DMS79 treated with DMSO at 0.1 percent for 48 hours (cell line): ENCODE measurements around the gene TLE5.

Experiments used
- DNase-seq: peaks from one replicate; lab custom pipeline; 2025; lab: John Stamatoyannopoulos, UW

The TLE5 gene

GRCh38 chr19:3062165-3063105 lies at the start of gene TLE5:
TSS of gene TLE5 (minus strand) at chr19:3062495. CDS start at chr19:3062200, 295 bp downstream.
- DNase-seq: peak; percentile 25

DNA sequence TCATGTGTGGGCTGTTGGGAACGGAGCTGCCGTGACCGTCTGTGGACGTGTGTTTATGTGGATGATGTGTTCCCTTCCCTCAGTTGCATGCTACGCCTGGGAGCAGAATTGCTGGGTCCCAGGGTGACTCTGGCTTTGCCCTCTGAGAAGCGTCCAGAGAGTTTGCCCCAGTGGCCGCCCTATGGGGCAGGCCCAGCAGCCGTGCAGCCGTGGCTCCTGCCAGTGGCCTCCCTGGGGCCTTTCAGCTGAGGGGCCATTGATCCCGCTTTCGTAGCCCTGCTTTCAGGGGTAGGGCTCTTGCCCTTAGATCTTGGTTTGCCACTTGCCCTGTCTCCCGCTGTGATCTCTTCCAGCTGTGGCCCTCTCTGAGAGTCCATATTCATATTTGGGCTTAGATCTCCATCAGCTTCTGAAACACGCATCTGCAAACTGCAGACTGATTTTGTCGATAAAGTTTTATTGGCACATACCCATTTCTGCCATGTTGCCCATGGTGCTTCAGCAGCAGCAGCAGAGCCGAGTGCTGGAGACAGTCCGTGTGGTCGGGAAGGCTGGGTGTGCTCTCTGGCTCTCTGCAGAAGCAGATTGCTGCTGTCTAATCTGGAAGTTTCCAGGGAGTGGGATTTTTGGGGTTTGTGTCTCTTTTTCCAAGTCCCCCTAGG lies 49.4 kb upstream of the TLE5 start:
- no peak for DNase-seq

GRCh38 chr19:3110126-3110825 lies 48.0 kb upstream of the TLE5 start:
- no peak for DNase-seq

GRCh38 chr19:3109491-3109890 lies 47.2 kb upstream of the TLE5 start:
- DNase-seq: no peak

GRCh38 chr19:3108775-3109174 lies 46.5 kb upstream of the TLE5 start:
- DNase-seq: peak; percentile 31

DNA sequence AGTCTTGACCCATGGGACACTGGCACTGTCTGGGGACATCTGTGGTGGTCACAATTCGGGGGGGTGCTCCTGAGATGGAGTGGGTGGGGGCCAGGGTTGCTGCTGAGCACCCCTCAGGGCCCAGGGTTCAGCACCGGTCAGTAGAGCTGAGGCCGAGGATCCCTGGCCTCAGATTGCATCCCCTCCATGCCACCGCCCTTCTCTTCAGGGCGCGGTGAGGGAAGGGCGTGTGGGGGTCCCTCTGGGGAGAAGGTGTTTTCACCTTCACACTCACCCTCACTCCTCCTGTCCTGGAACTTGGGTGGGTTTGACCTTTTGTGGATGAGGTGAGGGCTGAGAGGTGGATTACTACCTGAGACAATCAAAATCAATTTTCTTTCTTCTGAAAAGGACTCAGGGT lies 45.4 kb upstream of the TLE5 start:
- DNase-seq: no peak

GRCh38 chr19:3106509-3107141 lies 44.3 kb upstream of the TLE5 start:
- DNase-seq: no peak

GRCh38 chr19:3105641-3106508 lies 43.6 kb upstream of the TLE5 start:
- no peak for DNase-seq

DNA sequence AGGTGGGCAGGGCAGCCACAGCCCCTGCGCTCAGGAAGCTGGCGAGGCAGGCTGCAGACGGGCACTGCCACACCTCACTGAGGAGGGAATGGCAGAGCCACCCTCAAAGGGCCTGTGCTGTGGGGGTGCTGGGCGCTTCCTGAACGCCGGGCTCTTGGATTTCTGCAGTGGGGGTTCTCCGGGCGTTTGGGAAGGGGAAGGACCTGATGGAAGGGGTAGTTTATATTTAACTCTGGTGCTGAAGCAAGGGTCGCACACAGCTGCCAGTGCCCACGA lies 42.4 kb upstream of the TLE5 start:
- DNase-seq: no peak

- DNase-seq: no peak
These were observed 40.2 kb upstream of the TLE5 start for GRCh38 chr19:3102239-3103140.

GRCh38 chr19:3100747-3101730 lies 38.7 kb upstream of the TLE5 start:
- no peak for DNase-seq

- no peak for DNase-seq
These were observed 38.0 kb upstream of the TLE5 start for GRCh38 chr19:3100331-3100730.

DNA sequence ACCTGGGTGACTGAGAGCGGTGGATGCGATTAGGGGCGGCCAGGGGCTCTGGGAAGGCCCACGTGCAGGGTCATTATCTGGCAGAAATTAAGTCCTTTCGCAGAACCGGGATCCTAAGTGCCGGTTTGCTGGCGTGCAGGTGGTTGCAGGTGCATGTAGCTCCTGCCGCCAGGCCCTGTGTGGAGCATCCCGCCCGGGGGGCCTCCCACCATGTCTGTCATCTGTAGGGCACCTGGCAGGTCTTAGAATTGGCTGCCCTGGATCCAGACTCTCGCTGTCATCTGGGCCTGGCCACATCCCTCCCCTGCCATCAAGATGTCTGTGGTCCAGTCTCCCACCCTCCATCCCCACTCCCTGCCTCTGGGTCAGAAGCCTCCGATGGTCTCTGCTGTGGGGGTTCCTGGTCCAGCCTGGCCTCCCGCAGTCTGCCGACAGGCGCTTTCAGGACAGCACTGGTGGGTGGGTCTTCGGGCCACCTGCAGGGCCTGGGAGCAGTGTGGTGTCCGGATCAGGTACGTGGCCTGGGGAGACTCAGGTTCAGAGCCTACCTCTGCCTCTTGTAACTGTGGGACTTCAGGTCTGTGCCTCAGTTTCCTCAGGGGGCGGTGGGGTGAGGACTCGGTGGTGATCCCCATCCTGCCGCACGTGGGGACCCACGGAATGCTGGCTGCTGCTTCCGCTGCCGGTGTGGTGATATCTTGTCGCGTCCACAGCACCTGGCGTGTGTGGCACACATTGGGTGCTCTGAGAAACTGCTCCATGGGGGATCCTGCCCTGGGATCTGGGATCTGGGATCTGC lies 37.3 kb upstream of the TLE5 start:
- no peak for DNase-seq

GRCh38 chr19:3098515-3099346 lies 36.4 kb upstream of the TLE5 start:
- DNase-seq: no peak

- DNase-seq: no peak
These were observed 35.8 kb upstream of the TLE5 start for GRCh38 chr19:3098141-3098514.

- no peak for DNase-seq
These were observed 35.2 kb upstream of the TLE5 start for GRCh38 chr19:3097442-3097871.

GRCh38 chr19:3096902-3097326 lies 34.6 kb upstream of the TLE5 start:
- no peak for DNase-seq
